ACC112 (cell line): ENCODE results near the gene PWWP2A.
"Not testable (repeated sequence)": the region's sequence is repeated elsewhere in the genome, so short reads cannot be mapped to it uniquely, and the experiment has no call there.

ENCODE experiments used
- H2AFZ ChIP-seq: fragments of 200-600 bp; sonication (generic); one replicate; pipeline ENCODE4 v1.6.0; 2017; ENCODE audit warnings: antibody characterized with exemption, low read length; ENCODE audit not compliant: unreplicated experiment
- H3K27ac ChIP-seq: fragments of 200-600 bp; sonication (generic); 2 replicates; pipeline ENCODE4 v1.5.1; 2014; ENCODE audit warnings: low read depth, mild to moderate bottlenecking, antibody characterized with exemption, low read length, moderate library complexity
- H3K27me3 ChIP-seq: fragments of 200-600 bp; sonication (generic); 2 replicates; pipeline ENCODE4 v1.6.1; 2014; ENCODE audit warnings: mild to moderate bottlenecking, antibody characterized with exemption, low read length, moderate library complexity, mixed read lengths; ENCODE audit not compliant: insufficient read depth
- H3K36me3 ChIP-seq: fragments of 200-600 bp; sonication (generic); 2 replicates; pipeline ENCODE4 v1.6.1; 2016; ENCODE audit warnings: mild to moderate bottlenecking, antibody characterized with exemption, low read length, moderate library complexity, mixed read lengths; ENCODE audit not compliant: insufficient read depth
- H3K4me1 ChIP-seq: fragments of 200-600 bp; sonication (generic); one replicate; pipeline ENCODE4 v1.6.1; 2016; ENCODE audit warnings: low read length, mixed read lengths; ENCODE audit not compliant: insufficient read depth, unreplicated experiment, control insufficient read depth
- H3K4me3 ChIP-seq: fragments of 200-600 bp; sonication (generic); 2 replicates; pipeline ENCODE4 v1.5.1; 2014; ENCODE audit warnings: mild to moderate bottlenecking, low read depth, low read length
- H3K79me2 ChIP-seq: fragments of 200-600 bp; sonication (generic); one replicate; pipeline ENCODE4 v1.6.0; 2016; ENCODE audit warnings: low read length; ENCODE audit not compliant: control insufficient read depth, unreplicated experiment, insufficient read depth

PWWP2A gene

GRCh38 chr5:160158087-160158486 lies 38.8 kb upstream of the PWWP2A start:
- H2AFZ ChIP-seq = no peak overlapping the region
- no peak overlapping the region for H3K27ac ChIP-seq
- H3K4me3 ChIP-seq = no peak overlapping the region
- peaks cover 3% of the 10 kb centered on the region for H3K4me1 ChIP-seq
- no peaks in the 10 kb centered on the region for H3K36me3 ChIP-seq
- H3K27me3 ChIP-seq = no peaks in the 10 kb centered on the region
- H3K79me2 ChIP-seq = no peaks in the 10 kb centered on the region

- H3K27ac ChIP-seq = no peak overlapping the region
- H3K27me3 ChIP-seq = no peaks in the 10 kb centered on the region
- H2AFZ ChIP-seq = no peak overlapping the region
- H3K79me2 ChIP-seq = no peaks in the 10 kb centered on the region
- H3K4me1 ChIP-seq = peaks cover 3% of the 10 kb centered on the region
- H3K4me3 ChIP-seq = no peak overlapping the region
- no peaks in the 10 kb centered on the region for H3K36me3 ChIP-seq
These were observed 35.9 kb upstream of the PWWP2A start for GRCh38 chr5:160155017-160155750.

- H3K27me3 ChIP-seq = no peaks in the 10 kb centered on the region
- H3K4me3 ChIP-seq = no peak overlapping the region
- H3K4me1 ChIP-seq = peaks cover 3% of the 10 kb centered on the region
- no peak overlapping the region for H3K27ac ChIP-seq
- no peaks in the 10 kb centered on the region for H3K36me3 ChIP-seq
- no peak overlapping the region for H2AFZ ChIP-seq
- H3K79me2 ChIP-seq = no peaks in the 10 kb centered on the region
These were observed 33.7 kb upstream of the PWWP2A start for GRCh38 chr5:160152901-160153300.

- H3K4me3 ChIP-seq = no peak overlapping the region
- H3K27ac ChIP-seq = no peak overlapping the region
- H3K79me2 ChIP-seq = no peaks in the 10 kb centered on the region
- H3K36me3 ChIP-seq = no peaks in the 10 kb centered on the region
- peaks cover 3% of the 10 kb centered on the region for H3K4me1 ChIP-seq
- no peaks in the 10 kb centered on the region for H3K27me3 ChIP-seq
- no peak overlapping the region for H2AFZ ChIP-seq
These were observed 33.0 kb upstream of the PWWP2A start for GRCh38 chr5:160152287-160152686.

GRCh38 chr5:160151017-160151416 lies 31.8 kb upstream of the PWWP2A start:
- Histone ChIP-seq H3K79me2 (no peaks in the 10 kb centered on the region), H3K27me3 (no peaks in the 10 kb centered on the region), H3K27ac (no peak overlapping the region), H3K4me1 (no peaks in the 10 kb centered on the region), H3K36me3 (no peaks in the 10 kb centered on the region), H2AFZ (no peak overlapping the region), H3K4me3 (no peak overlapping the region)

- Histone ChIP-seq H3K4me3 (no peak overlapping the region), H3K36me3 (no peaks in the 10 kb centered on the region), H3K27ac (no peak overlapping the region), H3K4me1 (no peaks in the 10 kb centered on the region), H3K27me3 (no peaks in the 10 kb centered on the region), H2AFZ (no peak overlapping the region), H3K79me2 (no peaks in the 10 kb centered on the region)
These were observed 31.1 kb upstream of the PWWP2A start for GRCh38 chr5:160150381-160150780.

- H3K36me3 ChIP-seq, H2AFZ ChIP-seq, H3K4me1 ChIP-seq, H3K27me3 ChIP-seq, H3K79me2 ChIP-seq, H3K4me3 ChIP-seq, H3K27ac ChIP-seq: not testable (repeated sequence)
These were observed 25.2 kb upstream of the PWWP2A start for GRCh38 chr5:160144436-160144835.

- peaks cover 27% of the 10 kb centered on the region for H3K4me1 ChIP-seq
- H3K27me3 ChIP-seq = no peaks in the 10 kb centered on the region
- H3K79me2 ChIP-seq = no peaks in the 10 kb centered on the region
- H3K36me3 ChIP-seq = no peaks in the 10 kb centered on the region
- H3K4me3 ChIP-seq = no peak overlapping the region
- H2AFZ ChIP-seq = peak overlapping the region; percentile 88
- peak overlapping the region; percentile 89 for H3K27ac ChIP-seq
These were observed 15.1 kb upstream of the PWWP2A start for GRCh38 chr5:160134332-160134731.

GRCh38 chr5:160133918-160134304 lies 14.7 kb upstream of the PWWP2A start:
- H3K4me3 ChIP-seq = no peak overlapping the region
- peak overlapping the region; percentile 89 for H3K27ac ChIP-seq
- H2AFZ ChIP-seq = peak overlapping the region; percentile 88
- no peaks in the 10 kb centered on the region for H3K79me2 ChIP-seq
- no peaks in the 10 kb centered on the region for H3K36me3 ChIP-seq
- H3K4me1 ChIP-seq = peaks cover 27% of the 10 kb centered on the region
- no peaks in the 10 kb centered on the region for H3K27me3 ChIP-seq

GRCh38 chr5:160133071-160133917 lies 14.0 kb upstream of the PWWP2A start:
- Histone ChIP-seq H3K27ac (peak overlapping the region; percentile 89), H2AFZ (peak overlapping the region; percentile 74), H3K4me3 (peak overlapping the region; percentile 56), H3K79me2 (no peaks in the 10 kb centered on the region), H3K36me3 (no peaks in the 10 kb centered on the region), H3K27me3 (no peaks in the 10 kb centered on the region), H3K4me1 (peaks cover 27% of the 10 kb centered on the region)

GRCh38 chr5:160129841-160130240 lies 10.6 kb upstream of the PWWP2A start:
- H3K4me1 ChIP-seq = peaks cover 27% of the 10 kb centered on the region
- no peaks in the 10 kb centered on the region for H3K79me2 ChIP-seq
- H3K4me3 ChIP-seq = no peak overlapping the region
- no peaks in the 10 kb centered on the region for H3K27me3 ChIP-seq
- H3K27ac ChIP-seq = no peak overlapping the region
- H3K36me3 ChIP-seq = no peaks in the 10 kb centered on the region
- H2AFZ ChIP-seq = no peak overlapping the region
